ENCODE data around the gene TFG. TPM values are rescaled to one million over a fixed set of nuclear protein-coding genes. Genes with fewer than 3 reads are reported as not detected.
A peak's percentile ranks its signal among the peaks of the same experiment; 100 is the strongest.

TFG gene
- total RNA-seq, 3 donors from 2014 or later (not counting 1 experiment from before 2014, with no cell fraction given), result 47.6 to 52.8 (median 50.0) TPM

GRCh38 chr3:100759159-100759558 lies 49.9 kb downstream of the TFG start:
- Histone ChIP-seq H3K4me1 (ENCODE audit: control insufficient read depth, insufficient read depth, low read length) (no peaks in the 10 kb centered on the region), H3K36me3 (ENCODE audit: control insufficient read depth, insufficient read depth, low read length) (no peaks in the 10 kb centered on the region), H3K4me3 (ENCODE audit: low read length) (no peak overlapping the region), H3K9me3 (ENCODE audit: control insufficient read depth, insufficient read depth, low read length) (no peaks in the 10 kb centered on the region), H3K27me3 (ENCODE audit: control insufficient read depth, insufficient read depth, low read length) (no peaks in the 10 kb centered on the region), H3K27ac (ENCODE audit: low read length) (no peak overlapping the region)
- Mint-ChIP-seq H3K4me1 (no peaks in the 10 kb centered on the region), H3K4me3 (no peak overlapping the region), H3K27me3 (ENCODE audit: low read depth in 2 of 2) (no peaks in the 10 kb centered on the region), H3K36me3 (no peaks in the 10 kb centered on the region), H3K9me3 (no peaks in the 10 kb centered on the region), H3K27ac (no peak overlapping the region)
- no peak for TF ChIP-seq CTCF (IDR thresholded peaks at IDR 0.05)
- intact Hi-C loops (cut with micrococcal nuclease), result no loop called here
- no peak for DNase-seq
- 30% methylated on average over 3 of the region's 3 CpGs for WGBS (ENCODE audit: insufficient coverage)
- no peak for ATAC-seq

GRCh38 chr3:100759950-100760349 lies 50.7 kb downstream of the TFG start:
- Mint-ChIP-seq H3K4me1 (no peaks in the 10 kb centered on the region), H3K27ac (no peak overlapping the region), H3K4me3 (no peak overlapping the region), H3K36me3 (no peaks in the 10 kb centered on the region), H3K9me3 (no peaks in the 10 kb centered on the region), H3K27me3 (ENCODE audit: low read depth in 2 of 2) (no peaks in the 10 kb centered on the region)
- no peak overlapping the region for H3K27ac ChIP-seq (ENCODE audit: low read length)
- H3K9me3 ChIP-seq (ENCODE audit: control insufficient read depth, insufficient read depth, low read length), result no peaks in the 10 kb centered on the region
- H3K4me3 ChIP-seq (ENCODE audit: low read length), result no peak overlapping the region
- TF ChIP-seq CTCF (IDR thresholded peaks at IDR 0.05), result no peak
- intact Hi-C loops (cut with micrococcal nuclease), result no loop called here
- no peak for ATAC-seq
- H3K27me3 ChIP-seq (ENCODE audit: control insufficient read depth, insufficient read depth, low read length), result no peaks in the 10 kb centered on the region
- H3K36me3 ChIP-seq (ENCODE audit: control insufficient read depth, insufficient read depth, low read length), result no peaks in the 10 kb centered on the region
- no peaks in the 10 kb centered on the region for H3K4me1 ChIP-seq (ENCODE audit: control insufficient read depth, insufficient read depth, low read length)
- no peak for DNase-seq

- Histone ChIP-seq H3K27ac (ENCODE audit: low read length) (no peak overlapping the region), H3K4me1 (ENCODE audit: control insufficient read depth, insufficient read depth, low read length) (no peaks in the 10 kb centered on the region), H3K9me3 (ENCODE audit: control insufficient read depth, insufficient read depth, low read length) (no peaks in the 10 kb centered on the region), H3K27me3 (ENCODE audit: control insufficient read depth, insufficient read depth, low read length) (no peaks in the 10 kb centered on the region), H3K36me3 (ENCODE audit: control insufficient read depth, insufficient read depth, low read length) (no peaks in the 10 kb centered on the region), H3K4me3 (ENCODE audit: low read length) (no peak overlapping the region)
- intact Hi-C loops (cut with micrococcal nuclease), result no loop called here
- ATAC-seq (no peak), DNase-seq (no peak)
- no peaks in the 10 kb centered on the region for H3K36me3 Mint-ChIP-seq
- H3K4me3 Mint-ChIP-seq, result no peak overlapping the region
- no peaks in the 10 kb centered on the region for H3K4me1 Mint-ChIP-seq
- 56% methylated on average over 3 of the region's 4 CpGs for WGBS (ENCODE audit: insufficient coverage)
- no peak overlapping the region for H3K27ac Mint-ChIP-seq
- no peak for TF ChIP-seq CTCF (IDR thresholded peaks at IDR 0.05)
- no peaks in the 10 kb centered on the region for H3K9me3 Mint-ChIP-seq
- H3K27me3 Mint-ChIP-seq (ENCODE audit: low read depth in 2 of 2), result no peaks in the 10 kb centered on the region
These were observed 51.1 kb downstream of the TFG start for GRCh38 chr3:100760377-100760776.

GRCh38 chr3:100761211-100761942 lies 52.1 kb downstream of the TFG start:
- H3K27me3 Mint-ChIP-seq (ENCODE audit: low read depth in 2 of 2), result no peaks in the 10 kb centered on the region
- no peak overlapping the region for H3K4me3 ChIP-seq (ENCODE audit: low read length)
- H3K4me1 ChIP-seq (ENCODE audit: control insufficient read depth, insufficient read depth, low read length), result no peaks in the 10 kb centered on the region
- no peak for TF ChIP-seq CTCF (IDR thresholded peaks at IDR 0.05)
- intact Hi-C loops (cut with micrococcal nuclease), result no loop called here
- H3K27ac ChIP-seq (ENCODE audit: low read length), result no peak overlapping the region
- WGBS (ENCODE audit: insufficient coverage), result no CpG with 5 or more reads among the region's 1 CpG
- no peaks in the 10 kb centered on the region for H3K36me3 Mint-ChIP-seq
- H3K27ac Mint-ChIP-seq, result no peak overlapping the region
- H3K9me3 ChIP-seq (ENCODE audit: control insufficient read depth, insufficient read depth, low read length), result no peaks in the 10 kb centered on the region
- H3K4me3 Mint-ChIP-seq, result no peak overlapping the region
- H3K36me3 ChIP-seq (ENCODE audit: control insufficient read depth, insufficient read depth, low read length), result no peaks in the 10 kb centered on the region
- H3K4me1 Mint-ChIP-seq, result no peaks in the 10 kb centered on the region
- peak in 1 of 2 donors; percentile 23 for DNase-seq
- no peaks in the 10 kb centered on the region for H3K9me3 Mint-ChIP-seq
- peak in 1 of 3 donors; percentile 67 for ATAC-seq
- no peaks in the 10 kb centered on the region for H3K27me3 ChIP-seq (ENCODE audit: control insufficient read depth, insufficient read depth, low read length)
